Right lobe of liver (tissue), 6 donors: ENCODE results near the gene SLC9A4. TPM values are rescaled to one million over a fixed set of nuclear protein-coding genes. Genes with fewer than 3 reads are reported as not detected.

ENCODE experiments used
- ATAC-seq, 4 donors: fragments of 200-7000 bp; cut with Tn5 transposase; one replicate each; pipeline ENCODE4 v1.9.1; 2020; ENCODE audit warnings: mild to moderate bottlenecking in 4 of 4, moderate library complexity in 4 of 4
- DNase-seq, 3 donors: peaks; one replicate each; pipeline ENCODE4 v3.0.0-alpha.2; 2020
- H3K27ac ChIP-seq, 3 donors: fragments of 200-600 bp; one replicate each; pipeline ENCODE4 v1.8.0; 2022
- H3K27me3 ChIP-seq, 2 donors: fragments of 200-600 bp; one replicate each; pipeline ENCODE4 v1.8.0; 2022
- H3K36me3 ChIP-seq, 4 donors: fragments of 200-600 bp; sonication (generic) in 1 of 4; one replicate each; pipeline versions ENCODE4 v1.5.1 to v1.8.0; 2017 to 2022; ENCODE audit warnings: control low read depth in 1 of 4
- H3K4me1 ChIP-seq, 4 donors: fragments of 200-600 bp; sonication (generic) in 1 of 4; one replicate each; pipeline versions ENCODE4 v1.5.1 to v1.8.0; 2017 to 2022; ENCODE audit warnings: control low read depth in 1 of 4
- H3K4me3 ChIP-seq, 3 donors: fragments of 200-600 bp; one replicate each; pipeline ENCODE4 v1.8.0; 2022
- H3K9me3 ChIP-seq, 4 donors: fragments of 200-600 bp; sonication (generic) in 1 of 4; one replicate each; pipeline versions ENCODE4 v1.5.1 to v1.8.0; 2017 to 2022; ENCODE audit warnings: control low read depth in 1 of 4
- POLR2A ChIP-seq: fragments of 450-650 bp; IDR thresholded peaks from one replicate; pipeline ENCODE4 v1.6.1; 2017; ENCODE audit warnings: antibody characterized with exemption, mild to moderate bottlenecking
- WGBS: methylation state at CpG from one replicate; pipeline ENCODE4 v1.1.6; 2018; ENCODE audit warnings: low coverage, low lambda C conversion rate; ENCODE audit not compliant: insufficient coverage; ENCODE audit errors: missing lambda C conversion rate; 5-methylcytosine and 5-hydroxymethylcytosine counted together
- intact Hi-C, 2 donors: fragments of 100-400 bp; cut with DNase I; formaldehyde crosslinking; loops; one replicate each; pipeline versions ENCODE4 v1.11.2 to v1.14.1; 2022
- total RNA-seq, 6 experiments: library from RNA; depleted of rRNA in 2 of 6; stranded (reverse); fragments of >200 nt in 2 of 6; fragmentation: NEBNext Ultra II Directional in 3 of 6; extraction: Animal tissue kit (Norgen Biotek cat#: 25700) in 3 of 6; gene quantifications; one replicate each; pipeline versions ENCODE4 v1.1.0 to v1.2.4, GENCODE V29; 2016 to 2023
- TF ChIP-seq, protein P1 (sequence below), 4 donors: fragments of 200-600 bp in 3 of 4; fragments of 450-650 bp in 1 of 4; IDR thresholded peaks; one replicate each; pipeline versions ENCODE4 v1.5.1 to v1.8.0; 2016 to 2022; ENCODE audit warnings: antibody characterized with exemption in 4 of 4, mild to moderate bottlenecking in 2 of 4
- donor health status: DM: no; HTN: yes; CAD: no.
- donor health status: DM: no; HTN: no; CAD: no.
- donor health status: DM: no; HTN: no; CAD: no.
- donor health status: DM: no; HTN: yes; CAD: no.
- donor health status: DM: no; HTN: yes; CAD: no.

The SLC9A4 gene
- total RNA-seq, 6 experiments from 2014 or later, result not detected

DNA sequence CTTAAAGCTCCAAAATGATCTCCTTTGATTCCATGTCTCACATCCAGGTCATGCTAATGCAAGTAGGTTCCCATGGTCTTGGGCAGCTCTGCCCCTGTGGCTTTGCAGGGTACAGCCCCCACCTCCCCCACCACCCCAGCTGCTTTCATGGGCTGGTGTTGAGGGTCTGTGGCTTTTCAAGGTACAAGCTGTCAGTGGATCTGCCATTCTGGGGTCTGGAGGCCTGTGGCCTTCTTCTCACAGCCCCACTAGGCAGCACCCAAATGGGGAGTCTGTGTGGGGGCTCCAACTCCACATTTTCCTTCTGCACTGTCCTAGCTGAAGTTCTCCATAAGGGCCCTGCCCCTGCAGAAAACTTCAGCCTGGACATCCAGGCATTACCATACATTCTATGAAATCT is 19.0 kb downstream of the SLC9A4 start:
- Histone ChIP-seq H3K9me3 (no peaks in the 10 kb centered on the region), H3K4me1 (no peaks in the 10 kb centered on the region), H3K27ac (no peak overlapping the region), H3K4me3 (no peak overlapping the region), H3K27me3 (no peaks in the 10 kb centered on the region), H3K36me3 (no peaks in the 10 kb centered on the region)
- TF ChIP-seq, protein P1, sequence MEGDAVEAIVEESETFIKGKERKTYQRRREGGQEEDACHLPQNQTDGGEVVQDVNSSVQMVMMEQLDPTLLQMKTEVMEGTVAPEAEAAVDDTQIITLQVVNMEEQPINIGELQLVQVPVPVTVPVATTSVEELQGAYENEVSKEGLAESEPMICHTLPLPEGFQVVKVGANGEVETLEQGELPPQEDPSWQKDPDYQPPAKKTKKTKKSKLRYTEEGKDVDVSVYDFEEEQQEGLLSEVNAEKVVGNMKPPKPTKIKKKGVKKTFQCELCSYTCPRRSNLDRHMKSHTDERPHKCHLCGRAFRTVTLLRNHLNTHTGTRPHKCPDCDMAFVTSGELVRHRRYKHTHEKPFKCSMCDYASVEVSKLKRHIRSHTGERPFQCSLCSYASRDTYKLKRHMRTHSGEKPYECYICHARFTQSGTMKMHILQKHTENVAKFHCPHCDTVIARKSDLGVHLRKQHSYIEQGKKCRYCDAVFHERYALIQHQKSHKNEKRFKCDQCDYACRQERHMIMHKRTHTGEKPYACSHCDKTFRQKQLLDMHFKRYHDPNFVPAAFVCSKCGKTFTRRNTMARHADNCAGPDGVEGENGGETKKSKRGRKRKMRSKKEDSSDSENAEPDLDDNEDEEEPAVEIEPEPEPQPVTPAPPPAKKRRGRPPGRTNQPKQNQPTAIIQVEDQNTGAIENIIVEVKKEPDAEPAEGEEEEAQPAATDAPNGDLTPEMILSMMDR (IDR thresholded peaks at IDR 0.05), result no peak
- TF ChIP-seq POLR2A, result no peak
- intact Hi-C loops, result no loop called here
- ATAC-seq (no peak), DNase-seq (no peak)

DNA sequence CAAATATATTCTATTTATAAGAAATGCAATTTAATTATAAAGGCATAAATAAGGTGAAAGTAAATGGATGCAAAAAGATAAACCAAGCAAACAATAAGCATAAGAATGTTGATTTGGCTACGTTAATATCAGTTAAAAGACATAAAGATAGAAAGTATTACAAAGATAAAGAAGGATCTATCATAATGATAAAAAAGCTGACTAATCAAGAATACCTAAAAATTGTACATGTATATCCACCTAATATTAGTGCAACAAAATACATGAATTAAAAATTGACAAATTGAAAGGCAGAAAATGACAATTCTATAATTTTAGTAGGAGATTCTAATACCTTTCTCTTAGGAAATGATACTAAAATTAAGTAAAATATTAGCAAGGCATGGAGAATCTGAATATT is 21.5 kb downstream of the SLC9A4 start:
- no peak overlapping the region for H3K4me3 ChIP-seq
- intact Hi-C loops, result no loop called here

DNA sequence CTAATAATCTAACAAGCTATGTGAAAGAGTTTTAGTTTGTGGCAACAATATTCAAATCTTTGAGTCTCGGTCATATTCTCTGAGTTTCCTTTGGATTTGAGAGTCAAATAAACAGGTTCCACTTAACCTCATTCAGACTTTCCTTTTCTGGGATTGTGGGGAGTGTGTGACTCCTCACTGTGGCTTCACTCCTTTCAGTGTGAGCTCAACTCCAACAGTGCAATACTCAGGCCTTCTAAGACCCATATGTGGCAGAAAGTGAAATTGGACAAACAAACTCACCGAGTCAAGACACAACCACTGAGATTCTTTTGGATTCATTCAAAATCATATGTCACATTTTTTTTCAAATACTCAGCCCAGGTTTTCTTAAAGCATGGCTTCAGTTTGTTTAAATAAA is 25.4 kb downstream of the SLC9A4 start:
- no peak overlapping the region for H3K4me3 ChIP-seq
- no peak for ATAC-seq
- H3K27me3 ChIP-seq, result no peaks in the 10 kb centered on the region
- intact Hi-C loops, result no loop called here
- no peak for DNase-seq
- H3K4me1 ChIP-seq, result no peaks in the 10 kb centered on the region
- 77% methylated on average over 2 of the region's 2 CpGs for WGBS
- H3K36me3 ChIP-seq, result no peaks in the 10 kb centered on the region
- H3K27ac ChIP-seq, result no peak overlapping the region
- no peak for TF ChIP-seq POLR2A
- no peaks in the 10 kb centered on the region for H3K9me3 ChIP-seq

More for the DNA sequence above, 21.5 kb downstream of the SLC9A4 start:
- no peak for DNase-seq
- 83% methylated on average over 1 of the region's 1 CpG for WGBS
- Histone ChIP-seq H3K9me3 (no peaks in the 10 kb centered on the region), H3K27ac (no peak overlapping the region), H3K36me3 (no peaks in the 10 kb centered on the region), H3K27me3 (no peaks in the 10 kb centered on the region), H3K4me1 (no peaks in the 10 kb centered on the region)
- no peak for ATAC-seq
- TF ChIP-seq, protein P1 (IDR thresholded peaks at IDR 0.05), result no peak
- TF ChIP-seq POLR2A, result no peak

DNA sequence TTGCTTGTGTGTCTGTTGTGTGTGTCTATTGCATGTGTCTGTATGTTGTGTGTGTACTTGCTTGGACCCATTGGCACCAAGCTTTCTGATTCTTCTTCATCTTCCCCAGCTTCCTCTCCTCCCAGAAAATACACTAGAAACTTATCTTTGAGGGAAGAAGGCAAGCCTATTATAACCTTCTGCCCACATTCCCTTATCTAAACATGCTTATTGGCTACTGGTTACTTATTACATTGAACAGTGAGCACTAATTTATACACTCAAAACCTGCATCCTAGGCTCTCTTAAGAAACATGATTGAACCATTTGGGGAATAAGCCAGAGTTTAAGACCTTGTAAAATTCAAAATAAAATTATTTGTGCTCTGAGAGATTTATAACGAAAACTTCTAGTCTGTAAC is 26.5 kb downstream of the SLC9A4 start:
- Histone ChIP-seq H3K4me1 (no peaks in the 10 kb centered on the region), H3K9me3 (no peaks in the 10 kb centered on the region), H3K27me3 (no peaks in the 10 kb centered on the region), H3K36me3 (no peaks in the 10 kb centered on the region), H3K4me3 (no peak overlapping the region), H3K27ac (no peak overlapping the region)
- ATAC-seq (no peak), DNase-seq (no peak)
- intact Hi-C loops, result no loop called here
- TF ChIP-seq, protein P1 (IDR thresholded peaks at IDR 0.05), result no peak
- TF ChIP-seq POLR2A, result no peak
- 38% methylated on average over 1 of the region's 1 CpG for WGBS

DNA sequence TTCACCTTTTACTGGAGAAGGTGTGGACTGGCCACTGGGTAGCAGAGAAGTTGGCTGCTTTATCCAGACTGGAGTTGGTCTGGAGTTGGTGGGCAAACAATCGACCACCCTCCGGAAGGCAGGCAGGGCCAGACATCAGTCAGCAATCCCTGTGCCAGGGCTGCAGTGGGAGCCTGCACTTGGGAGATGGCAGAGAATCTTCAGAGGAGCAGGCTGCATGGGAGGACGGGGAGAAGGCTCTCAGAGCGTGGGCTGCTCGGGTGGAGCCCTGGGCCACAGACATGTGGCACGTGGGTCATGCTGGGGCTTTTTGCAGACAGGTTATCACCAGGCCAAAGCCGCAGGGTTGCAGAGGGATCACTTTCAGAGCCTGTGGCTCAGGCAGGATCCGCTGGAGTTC is 29.6 kb downstream of the SLC9A4 start:
- intact Hi-C loops, result no loop called here
- no peak overlapping the region for H3K4me3 ChIP-seq
- no peaks in the 10 kb centered on the region for H3K4me1 ChIP-seq
- H3K27me3 ChIP-seq, result no peaks in the 10 kb centered on the region
- 60% methylated on average over 2 of the region's 8 CpGs for WGBS
- ATAC-seq (no peak), DNase-seq (no peak)
- H3K27ac ChIP-seq, result no peak overlapping the region
- no peaks in the 10 kb centered on the region for H3K9me3 ChIP-seq
- no peaks in the 10 kb centered on the region for H3K36me3 ChIP-seq
- TF ChIP-seq POLR2A, result no peak
- TF ChIP-seq, protein P1 (IDR thresholded peaks at IDR 0.05), result no peak
